T-helper 1 cell treated with Interleukin-12 subunit alpha and Interleukin-12 subunit beta and Interleukin-4 antibody, amounts not matched to agents 30 ng/mL and 1 ng/mL, for 36 hours (primary cell): ENCODE data around the gene USP3. TPM values are rescaled to one million over a fixed set of nuclear protein-coding genes. Genes with fewer than 3 reads are reported as not detected.
"Not testable (repeated sequence)": the region's sequence is repeated elsewhere in the genome, so short reads cannot be mapped to it uniquely, and the experiment has no call there.

Experiments
- intact Hi-C: fragments of 100-400 bp; cut with micrococcal nuclease; formaldehyde crosslinking; loops from one replicate; pipeline ENCODE4 v1.15.1; 2024
- total RNA-seq: library from RNA; stranded (reverse); gene quantifications from 2 replicates; pipeline ENCODE4 v1.2.3, GENCODE V29; 2022

USP3 gene
- total RNA-seq, 1 donor from 2014 or later: 63.5 TPM

GRCh38 chr15:63602595-63602994 is 98.2 kb downstream of the USP3 start:
- intact Hi-C loops: loop anchor here (5.0 kb wide), 1 partner anchor 315 kb away; no protein-coding TSS in a partner anchor

GRCh38 chr15:63603516-63603915 is 99.1 kb downstream of the USP3 start:
- intact Hi-C loops: loop anchor here (5.0 kb wide), 1 partner anchor 316 kb away; no protein-coding TSS in a partner anchor

- intact Hi-C loops: loop anchor here (5.0 kb wide), 1 partner anchor 317 kb away; no protein-coding TSS in a partner anchor
These were observed 99.9 kb downstream of the USP3 start for GRCh38 chr15:63604281-63604680.

- intact Hi-C loops: no loop called here
These were observed 100.6 kb downstream of the USP3 start for GRCh38 chr15:63605036-63605435.

GRCh38 chr15:63605816-63606215 is 101.4 kb downstream of the USP3 start:
- intact Hi-C loops: loop anchor here (1.0 kb wide), 1 partner anchor 461 kb away; no protein-coding TSS in a partner anchor

- intact Hi-C loops: loop anchor here (1.0 kb wide), 1 partner anchor 461 kb away; no protein-coding TSS in a partner anchor
These were observed 101.9 kb downstream of the USP3 start for GRCh38 chr15:63606308-63606707.

GRCh38 chr15:63608989-63609388 is 104.6 kb downstream of the USP3 start:
- intact Hi-C loops: no loop called here

GRCh38 chr15:63609448-63609847 is 105.1 kb downstream of the USP3 start:
- intact Hi-C loops: no loop called here

GRCh38 chr15:63610209-63610841 is 105.9 kb downstream of the USP3 start:
- intact Hi-C loops: loop anchor here (1.0 to 5.0 kb wide), 9 partner anchors 9 to 542 kb away; partner anchors contain the start of genes CIAO2A and HERC1

GRCh38 chr15:63611177-63611576 is 106.8 kb downstream of the USP3 start:
- intact Hi-C loops: loop anchor here (2.0 to 5.0 kb wide), 2 partner anchors 221 to 542 kb away; partner anchors contain the start of gene HERC1

GRCh38 chr15:63612300-63612699 is 107.9 kb downstream of the USP3 start:
- intact Hi-C loops: loop anchor here (5.0 kb wide), 1 partner anchor 220 kb away; the partner anchor contains the start of gene HERC1

GRCh38 chr15:63615935-63616334 is 111.5 kb downstream of the USP3 start:
- intact Hi-C loops: no loop called here

GRCh38 chr15:63617147-63617546 is 112.8 kb downstream of the USP3 start:
- intact Hi-C loops: not testable (repeated sequence)

- intact Hi-C loops: not testable (repeated sequence)
These were observed 113.2 kb downstream of the USP3 start for GRCh38 chr15:63617627-63618026.

- intact Hi-C loops: not testable (repeated sequence)
These were observed 116.4 kb downstream of the USP3 start for GRCh38 chr15:63620760-63621159.

- intact Hi-C loops: no loop called here
These were observed 119.0 kb downstream of the USP3 start for GRCh38 chr15:63623232-63623969.

- intact Hi-C loops: no loop called here
These were observed 122.6 kb downstream of the USP3 start for GRCh38 chr15:63626955-63627354.

- intact Hi-C loops: no loop called here
These were observed 123.9 kb downstream of the USP3 start for GRCh38 chr15:63628123-63628822.

- intact Hi-C loops: no loop called here
These were observed 125.8 kb downstream of the USP3 start for GRCh38 chr15:63630036-63630751.

GRCh38 chr15:63633312-63633711 is 128.9 kb downstream of the USP3 start:
- intact Hi-C loops: no loop called here

GRCh38 chr15:63634154-63634553 is 129.8 kb downstream of the USP3 start:
- intact Hi-C loops: no loop called here
